Measurements from ENCODE around the gene MAPKAPK3.

The MAPKAPK3 gene

GRCh38 chr3:50648313-50648712 is 31.4 kb downstream of the MAPKAPK3 start:
- peaks cover 70% of the 10 kb centered on the region; the same call in 1 of the 2 replicates for H3K36me3 ChIP-seq (ENCODE audit: insufficient read depth, low read length)
- no peak overlapping the region for H2AFZ ChIP-seq (ENCODE audit: low read length)
- no peaks in the 10 kb centered on the region for H3K4me1 ChIP-seq (ENCODE audit: insufficient read depth, low read length, poor library complexity, severe bottlenecking)
- no peaks in the 10 kb centered on the region for H3K27me3 ChIP-seq (ENCODE audit: insufficient read depth, low read length, poor library complexity, severe bottlenecking)
- no peaks in the 10 kb centered on the region for H4K20me1 ChIP-seq (ENCODE audit: insufficient read depth, low read length, poor library complexity, severe bottlenecking)
- H3K9ac ChIP-seq (ENCODE audit: low read depth, low read length, poor library complexity, severe bottlenecking), result no peak overlapping the region
- no peaks in the 10 kb centered on the region for H3K9me2 ChIP-seq (replicated peaks; ENCODE audit: low read depth, low read length)
- TF ChIP-seq CTCF (conservative IDR thresholded peaks at IDR 0.05; ENCODE audit: low read length) (no peak), EZH2phosphoT487 (IDR thresholded peaks at IDR 0.05; ENCODE audit: borderline replicate concordance) (no peak)
- H3K9me3 ChIP-seq (ENCODE audit: insufficient read depth, low read depth, low read length), result no peaks in the 10 kb centered on the region
- no peaks in the 10 kb centered on the region for H3K79me2 ChIP-seq (ENCODE audit: insufficient read depth, low read length)
- no peak overlapping the region for H3K4me3 ChIP-seq (ENCODE audit: low read length, poor library complexity, severe bottlenecking)
- no peaks in the 10 kb centered on the region for H3F3A ChIP-seq (ENCODE audit: low read depth)
- H3K4me2 ChIP-seq (ENCODE audit: low read depth, low read length, poor library complexity, severe bottlenecking), result no peak overlapping the region

GRCh38 chr3:50648944-50649343 is 32.0 kb downstream of the MAPKAPK3 start:
- Histone ChIP-seq H3K4me3 (ENCODE audit: low read length, poor library complexity, severe bottlenecking) (no peak overlapping the region), H3K4me2 (ENCODE audit: low read depth, low read length, poor library complexity, severe bottlenecking) (no peak overlapping the region), H3K9me3 (ENCODE audit: insufficient read depth, low read depth, low read length) (no peaks in the 10 kb centered on the region), H3F3A (ENCODE audit: low read depth) (no peaks in the 10 kb centered on the region), H2AFZ (ENCODE audit: low read length) (no peak overlapping the region), H4K20me1 (ENCODE audit: insufficient read depth, low read length, poor library complexity, severe bottlenecking) (no peaks in the 10 kb centered on the region), H3K4me1 (ENCODE audit: insufficient read depth, low read length, poor library complexity, severe bottlenecking) (no peaks in the 10 kb centered on the region), H3K36me3 (ENCODE audit: insufficient read depth, low read length) (peaks cover 64% of the 10 kb centered on the region; the same call in 1 of the 2 replicates), H3K9me2 (replicated peaks; ENCODE audit: low read depth, low read length) (no peaks in the 10 kb centered on the region), H3K27me3 (ENCODE audit: insufficient read depth, low read length, poor library complexity, severe bottlenecking) (no peaks in the 10 kb centered on the region), H3K79me2 (ENCODE audit: insufficient read depth, low read length) (no peaks in the 10 kb centered on the region), H3K9ac (ENCODE audit: low read depth, low read length, poor library complexity, severe bottlenecking) (no peak overlapping the region)
- TF ChIP-seq EZH2phosphoT487 (IDR thresholded peaks at IDR 0.05; ENCODE audit: borderline replicate concordance) (no peak), CTCF (conservative IDR thresholded peaks at IDR 0.05; ENCODE audit: low read length) (no peak)

GRCh38 chr3:50649451-50649931 is 32.5 kb downstream of the MAPKAPK3 start:
- no peaks in the 10 kb centered on the region for H3K27me3 ChIP-seq (ENCODE audit: insufficient read depth, low read length, poor library complexity, severe bottlenecking)
- no peaks in the 10 kb centered on the region for H3K9me3 ChIP-seq (ENCODE audit: insufficient read depth, low read depth, low read length)
- H3F3A ChIP-seq (ENCODE audit: low read depth), result no peaks in the 10 kb centered on the region
- no peak overlapping the region for H3K4me3 ChIP-seq (ENCODE audit: low read length, poor library complexity, severe bottlenecking)
- H3K4me2 ChIP-seq (ENCODE audit: low read depth, low read length, poor library complexity, severe bottlenecking), result no peak overlapping the region
- TF ChIP-seq CTCF (conservative IDR thresholded peaks at IDR 0.05; ENCODE audit: low read length) (no peak), EZH2phosphoT487 (IDR thresholded peaks at IDR 0.05; ENCODE audit: borderline replicate concordance) (no peak)
- no peak overlapping the region for H2AFZ ChIP-seq (ENCODE audit: low read length)
- no peaks in the 10 kb centered on the region for H3K9me2 ChIP-seq (replicated peaks; ENCODE audit: low read depth, low read length)
- H4K20me1 ChIP-seq (ENCODE audit: insufficient read depth, low read length, poor library complexity, severe bottlenecking), result no peaks in the 10 kb centered on the region
- H3K4me1 ChIP-seq (ENCODE audit: insufficient read depth, low read length, poor library complexity, severe bottlenecking), result no peaks in the 10 kb centered on the region
- peaks cover 59% of the 10 kb centered on the region; the same call in 1 of the 2 replicates for H3K36me3 ChIP-seq (ENCODE audit: insufficient read depth, low read length)
- H3K9ac ChIP-seq (ENCODE audit: low read depth, low read length, poor library complexity, severe bottlenecking), result no peak overlapping the region
- no peaks in the 10 kb centered on the region for H3K79me2 ChIP-seq (ENCODE audit: insufficient read depth, low read length)
